NK-92 treated with Interleukin-12 subunit alpha and Interleukin-12 subunit beta, amount 100 ng/mL, for 24 hours (cell line): ENCODE measurements around the gene SAG.
"Not testable (repeated sequence)": the region's sequence is repeated elsewhere in the genome, so short reads cannot be mapped to it uniquely, and the experiment has no call there.

Source experiments
- DNase-seq: peaks from one replicate; lab custom pipeline; 2025; lab: John Stamatoyannopoulos, UW

SAG gene

DNA sequence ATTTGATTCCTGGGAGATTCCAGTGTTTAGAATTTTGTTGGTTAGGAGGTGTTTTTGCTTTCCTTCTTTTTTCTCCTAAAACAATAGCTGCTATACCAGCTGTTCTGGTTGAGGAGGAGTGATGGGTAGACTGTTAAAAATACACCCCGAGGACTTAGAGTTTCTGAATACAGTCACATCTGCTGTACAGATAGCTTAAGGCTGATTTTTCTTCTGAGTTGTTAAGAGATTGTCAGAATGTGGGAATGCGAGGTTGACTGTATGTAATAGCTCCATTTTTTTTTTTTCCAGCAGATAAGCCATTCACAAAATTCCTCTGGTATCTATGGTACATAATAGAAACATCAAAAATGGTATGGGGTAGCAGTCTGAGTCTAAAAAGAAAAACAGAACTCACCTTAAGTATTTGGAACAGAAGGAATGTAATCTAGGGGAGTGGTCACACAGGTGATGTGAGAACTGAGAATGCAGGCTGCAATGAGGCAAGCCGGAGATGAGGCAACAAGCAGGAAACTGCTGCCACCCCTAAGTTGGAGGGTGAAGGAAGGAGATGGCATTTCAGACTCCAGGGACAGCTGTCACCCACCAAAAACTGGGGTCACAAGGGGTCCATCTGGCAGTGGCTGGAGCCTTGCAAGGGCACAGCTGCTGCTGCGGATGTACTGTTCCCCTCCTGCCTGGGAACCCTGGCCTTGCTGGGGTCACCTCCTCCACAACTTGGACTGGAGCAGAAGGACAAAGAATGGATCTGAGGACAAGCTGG, 49.1 kb downstream of the SAG start:
- DNase-seq, result peak; percentile 21

DNA sequence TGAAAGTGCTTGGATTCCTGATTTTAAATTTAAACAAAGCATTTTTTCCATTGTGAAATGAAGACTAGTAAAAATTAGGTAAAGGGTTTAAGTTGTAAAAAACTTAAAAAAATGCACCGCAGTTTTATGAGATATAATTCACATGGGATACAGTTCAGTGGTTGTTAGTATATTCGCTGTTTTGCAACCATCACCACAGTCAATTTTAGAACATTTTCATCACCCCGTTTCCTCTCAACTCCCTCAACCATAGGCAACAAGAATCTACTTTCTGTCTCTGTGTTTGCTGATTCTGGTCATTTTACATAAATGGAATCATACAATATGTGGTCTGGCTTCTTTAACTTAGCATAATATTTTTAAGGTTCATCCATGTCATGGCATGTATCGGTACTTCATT, 50.7 kb downstream of the SAG start:
- no peak for DNase-seq

DNA sequence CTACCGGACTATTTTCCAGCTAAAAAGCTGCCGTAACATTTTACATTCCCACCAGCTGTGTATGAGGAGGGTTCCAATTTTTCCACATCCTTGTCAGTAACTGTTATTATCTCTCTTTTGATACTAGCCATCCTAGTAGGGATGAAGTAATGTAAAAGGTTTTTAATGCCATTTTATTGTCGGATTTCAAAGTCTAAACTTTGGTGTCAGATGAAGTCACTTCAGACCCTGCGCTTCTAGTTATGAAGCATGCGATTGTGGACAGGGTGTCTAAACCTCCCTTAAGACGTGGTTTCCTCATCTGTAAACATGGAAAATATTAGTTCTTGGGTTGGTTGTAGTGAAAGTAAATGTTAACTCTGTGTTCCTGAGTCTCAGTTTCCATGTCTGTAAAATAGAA, 51.3 kb downstream of the SAG start:
- DNase-seq, result no peak

DNA sequence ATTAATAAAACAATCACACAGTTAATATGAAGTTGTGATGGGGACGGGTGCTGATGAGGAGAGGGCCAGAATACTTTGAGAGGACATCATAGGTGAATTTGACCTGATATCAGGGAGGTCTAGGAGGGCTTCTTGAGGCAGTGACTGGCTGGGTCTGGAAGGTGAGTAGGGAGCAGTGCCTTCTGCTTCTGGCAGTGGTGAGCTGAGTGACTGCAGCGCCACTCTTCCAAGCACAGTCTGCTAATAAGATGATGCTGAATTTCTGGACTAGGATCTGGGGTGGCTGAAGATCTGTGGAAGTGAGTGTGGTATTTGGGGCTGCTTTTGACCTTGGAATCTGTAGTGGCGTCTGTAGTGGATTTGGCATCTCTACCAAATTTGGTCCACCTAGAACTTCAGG, 52.2 kb downstream of the SAG start:
- no peak for DNase-seq

DNA sequence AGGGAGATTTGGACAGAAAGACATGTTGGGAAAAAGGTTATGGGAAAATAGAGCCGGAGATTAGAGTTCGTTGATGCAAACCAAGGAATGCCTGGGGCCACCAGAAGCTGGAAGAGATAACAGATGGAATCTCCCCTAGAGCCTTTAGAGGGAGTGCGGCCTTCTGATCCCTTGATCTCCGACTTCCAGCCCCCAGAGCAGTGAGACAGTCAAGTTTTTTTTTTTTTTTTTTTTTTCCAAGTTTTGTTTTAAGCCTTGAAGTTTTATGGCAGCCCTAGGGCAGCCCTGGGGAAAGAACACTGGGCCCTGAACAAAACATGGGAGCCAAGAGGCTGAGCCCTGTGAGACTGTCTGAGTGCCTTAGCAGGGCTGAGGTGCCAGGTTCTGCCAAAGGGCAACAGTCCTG, 53.2 kb downstream of the SAG start:
- DNase-seq, result no peak

DNA sequence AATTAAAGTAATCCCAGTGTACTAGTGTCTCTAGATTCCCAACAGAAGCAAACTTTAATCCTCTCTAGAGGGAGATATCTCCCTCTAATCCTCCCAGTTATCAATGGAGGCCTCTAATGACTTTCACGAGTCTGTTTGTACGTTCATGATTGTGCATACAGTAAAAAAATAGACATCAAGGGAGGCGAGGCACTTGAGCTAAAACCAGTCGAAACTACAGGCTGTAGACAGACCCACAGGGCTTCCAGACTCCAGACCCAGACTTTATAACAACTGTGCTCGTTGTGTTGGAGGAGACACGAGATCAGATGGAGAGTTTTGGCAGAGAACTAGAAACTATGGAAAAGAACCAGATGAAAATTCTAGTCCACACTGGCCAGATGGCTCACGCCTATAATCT, 53.7 kb downstream of the SAG start:
- DNase-seq, result no peak

DNA sequence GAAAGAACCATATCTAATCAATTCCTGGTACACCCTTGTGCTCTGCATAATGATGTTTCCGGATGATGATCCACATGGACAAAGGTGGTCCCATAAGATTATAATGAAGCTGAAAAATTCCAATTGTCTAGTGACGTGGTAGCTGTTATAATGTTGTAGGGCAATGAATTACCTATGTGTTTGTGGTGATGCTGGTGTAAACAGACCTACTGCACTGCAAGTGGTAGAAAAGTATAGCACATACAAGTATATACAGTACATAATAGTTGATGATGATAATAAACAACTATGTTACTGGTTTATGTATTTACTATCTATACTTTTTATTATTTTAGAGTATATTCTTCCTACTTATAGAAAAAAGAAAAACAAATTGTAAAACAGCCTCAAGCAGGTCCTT, 55.1 kb downstream of the SAG start:
- no peak for DNase-seq

DNA sequence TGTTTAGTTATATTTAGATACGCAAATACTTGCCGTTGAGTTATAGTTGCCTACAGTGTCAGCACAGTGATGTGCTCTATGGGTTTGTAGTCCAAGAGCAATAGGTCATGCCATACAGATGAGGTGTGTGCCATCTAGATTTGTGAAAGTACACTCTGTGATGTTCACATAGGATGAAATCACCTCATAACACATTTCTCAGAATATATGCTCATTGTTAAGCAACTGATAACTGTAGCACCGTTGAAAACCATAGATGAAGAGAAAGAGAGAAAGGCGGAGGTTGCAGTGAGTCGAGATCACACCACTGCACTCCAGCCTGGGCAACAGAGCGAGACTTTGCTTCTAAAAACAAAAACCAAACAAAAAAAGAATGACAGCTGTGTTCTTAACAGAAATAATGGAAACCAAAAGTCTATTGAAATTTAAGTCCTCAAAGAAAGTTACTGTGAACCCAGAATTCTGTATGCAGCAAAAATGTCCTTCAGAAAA, 56.2 kb downstream of the SAG start:
- no peak for DNase-seq

DNA sequence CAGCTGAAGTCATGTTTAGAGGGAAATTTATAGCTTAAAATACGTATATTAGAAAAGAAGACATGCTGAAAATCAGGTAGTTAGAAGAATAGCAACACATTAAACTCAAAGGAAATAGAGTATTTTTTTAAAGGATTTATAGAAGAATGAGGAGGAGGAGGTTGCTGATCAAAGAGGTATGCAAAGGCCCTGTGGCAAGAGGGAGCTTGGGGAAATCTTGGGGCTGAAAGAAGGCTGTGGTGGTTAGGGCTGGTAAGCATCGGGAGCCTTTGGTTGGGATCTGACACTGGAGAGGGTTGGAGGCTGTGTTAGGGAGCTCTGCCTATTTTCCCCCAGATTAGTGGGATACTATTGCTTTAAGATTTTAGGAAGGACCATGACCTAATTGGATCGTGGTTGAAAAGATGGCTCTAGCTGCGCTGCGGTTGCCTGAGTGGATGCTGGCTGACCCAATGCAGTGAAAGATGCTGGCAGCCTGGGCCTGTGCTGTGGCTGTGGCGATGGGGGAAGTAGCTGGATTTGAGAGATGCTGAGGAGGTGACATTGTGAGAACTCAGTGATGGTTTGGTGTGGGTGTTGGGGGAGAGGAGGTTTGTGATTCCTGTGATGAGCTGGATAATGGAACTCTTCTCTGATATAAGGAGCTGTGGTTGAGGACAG, 58.4 kb downstream of the SAG start:
- DNase-seq, result no peak

DNA sequence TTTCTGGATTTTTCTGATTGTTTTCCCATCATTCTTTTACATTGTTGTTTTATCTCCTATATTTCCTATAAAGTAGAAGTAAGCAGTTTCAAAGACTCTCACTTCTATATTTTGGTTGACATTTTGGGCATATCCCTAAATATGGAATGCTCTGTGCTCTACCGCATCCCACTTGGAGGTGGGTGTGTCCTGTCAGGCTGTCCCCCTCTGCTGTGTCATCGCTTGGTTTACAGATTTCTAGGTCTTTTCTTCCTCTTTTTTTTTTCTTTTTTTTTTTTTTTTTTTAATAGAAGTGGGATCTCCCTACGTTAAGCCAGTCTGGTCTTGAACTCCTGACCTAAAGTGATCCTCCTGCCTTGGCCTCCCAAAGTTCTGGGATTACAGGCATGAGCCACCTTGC, 60.0 kb downstream of the SAG start:
- DNase-seq, result no peak

DNA sequence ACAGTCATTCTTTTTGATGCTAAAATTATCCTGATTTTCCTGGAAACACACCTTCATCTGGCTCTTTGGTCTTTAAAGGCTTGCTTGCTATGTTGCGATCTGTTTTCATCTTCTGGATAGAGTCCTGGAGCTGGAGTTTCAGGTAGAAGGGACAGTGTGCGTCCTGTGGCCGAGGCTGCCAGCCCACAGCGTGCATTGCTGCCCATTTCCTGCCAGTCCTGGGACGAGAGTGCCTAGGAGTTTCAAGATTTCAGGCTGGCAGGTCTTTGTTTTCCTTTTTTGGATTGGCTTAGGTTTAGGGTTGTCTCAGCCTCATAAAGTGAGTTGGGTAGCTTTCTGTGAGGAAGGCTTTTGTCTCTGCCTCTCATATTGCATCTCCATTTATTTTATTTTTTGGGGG, 61.1 kb downstream of the SAG start:
- DNase-seq, result no peak

DNA sequence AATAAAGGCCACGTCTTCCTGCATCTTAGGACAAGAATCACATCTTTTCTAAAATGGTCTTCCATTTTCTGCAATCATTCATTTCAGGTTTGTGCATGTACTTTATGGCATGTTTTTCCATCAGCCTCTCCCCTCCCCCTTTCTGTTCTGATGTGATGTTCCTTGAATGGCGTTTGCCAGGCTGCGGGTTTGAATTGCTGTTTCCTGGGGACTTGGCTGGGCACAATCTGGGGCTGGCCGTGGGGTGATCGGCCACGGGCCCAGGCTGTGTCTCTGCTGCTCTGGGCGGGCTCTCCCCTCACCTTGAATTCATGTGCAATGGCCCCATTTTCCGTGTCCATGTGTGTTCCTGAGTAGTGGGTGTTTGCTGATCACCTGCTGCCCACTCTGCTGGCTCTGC, 61.8 kb downstream of the SAG start:
- no peak for DNase-seq

DNA sequence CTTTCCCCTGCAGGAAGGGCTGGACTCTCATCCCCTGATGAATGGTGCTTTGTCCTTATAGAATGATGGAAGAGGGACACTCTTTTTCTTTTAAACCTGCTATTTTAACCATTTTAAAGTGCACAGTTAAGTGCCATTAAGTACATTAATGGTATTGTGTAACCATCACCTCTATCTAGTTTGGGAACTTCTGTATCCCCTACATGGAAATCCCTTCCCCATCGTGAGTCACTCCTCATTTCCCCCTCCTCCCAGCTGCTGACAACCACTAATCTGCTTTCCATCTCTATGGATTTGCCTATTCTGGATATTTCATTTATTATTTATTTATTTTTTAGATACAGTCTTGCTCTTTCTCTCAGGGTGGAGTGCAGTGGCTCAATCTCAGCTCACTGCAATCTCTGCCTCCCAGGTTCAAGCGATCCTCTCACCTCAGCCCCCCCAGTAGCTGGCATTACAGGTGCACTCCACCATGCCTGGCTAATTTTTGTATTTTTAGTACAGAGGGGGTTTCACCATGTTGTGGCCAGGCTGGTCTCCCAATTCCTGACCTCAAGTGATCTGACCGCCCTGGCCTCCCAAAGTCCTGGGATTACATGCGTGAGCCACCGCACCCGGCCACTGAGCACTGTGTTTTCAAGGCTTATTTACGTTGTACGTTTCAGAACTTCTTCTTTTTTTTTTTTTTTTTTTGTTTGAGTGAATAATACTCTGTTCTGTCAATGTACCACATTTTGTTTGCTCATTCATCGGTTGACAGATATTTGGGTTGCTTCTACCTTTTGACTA, 62.5 kb downstream of the SAG start:
- DNase-seq, result no peak

DNA sequence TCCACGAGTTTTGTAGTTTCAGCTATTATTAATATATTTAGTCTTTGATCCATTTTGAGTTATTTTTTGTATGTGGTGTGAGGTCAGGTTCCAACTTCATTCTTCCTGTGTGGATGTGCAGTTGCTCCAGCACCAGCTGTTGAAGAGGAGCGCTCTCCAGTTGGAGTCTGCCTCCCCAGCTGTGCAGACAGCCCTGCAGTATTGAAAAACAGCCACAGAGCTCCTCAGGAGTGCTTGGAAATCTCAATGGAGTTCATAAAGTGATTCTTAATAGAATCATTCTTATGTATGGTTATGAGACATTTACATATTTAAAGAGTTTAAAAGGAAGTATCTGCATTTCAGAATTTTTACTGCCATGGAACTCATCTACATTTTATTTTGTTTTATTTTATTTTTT, 64.0 kb downstream of the SAG start:
- DNase-seq, result no peak

DNA sequence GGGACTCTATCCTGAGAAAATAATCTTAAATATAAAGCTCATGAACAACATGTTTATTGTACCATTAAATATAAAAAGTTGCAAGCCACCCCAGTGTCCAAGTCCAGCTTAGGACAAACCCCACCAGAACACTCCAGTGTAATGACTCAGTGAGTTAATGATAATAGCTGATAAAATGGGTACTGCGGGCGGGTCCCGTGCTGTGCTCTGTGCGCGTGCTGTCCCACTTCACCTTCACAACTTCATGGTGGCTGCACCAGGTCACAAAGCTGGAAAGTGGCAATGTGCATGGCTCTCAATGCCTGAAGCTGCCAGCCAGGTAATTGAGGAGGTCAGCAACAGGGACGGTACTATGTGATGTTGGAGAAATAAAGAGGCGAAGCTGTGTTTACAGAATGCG, 65.2 kb downstream of the SAG start:
- no peak for DNase-seq

DNA sequence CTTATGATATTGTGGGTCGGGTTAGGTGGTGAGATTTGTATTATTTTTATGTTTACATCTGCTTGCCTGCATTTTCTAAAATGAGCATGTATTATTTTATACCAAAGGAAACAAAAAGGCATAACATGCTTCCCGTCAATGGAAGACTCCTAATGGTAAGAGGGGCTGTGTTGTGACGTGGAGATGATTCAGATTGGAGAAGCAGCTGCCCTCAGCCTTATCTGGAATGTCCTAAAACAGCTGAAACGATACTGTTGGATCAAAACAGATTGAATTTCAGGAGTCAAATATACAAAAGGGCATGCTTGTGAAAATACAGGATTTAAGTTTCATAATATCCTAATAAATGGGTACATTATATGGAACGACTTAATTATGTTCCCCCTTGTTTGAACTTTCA, 65.7 kb downstream of the SAG start:
- no peak for DNase-seq

DNA sequence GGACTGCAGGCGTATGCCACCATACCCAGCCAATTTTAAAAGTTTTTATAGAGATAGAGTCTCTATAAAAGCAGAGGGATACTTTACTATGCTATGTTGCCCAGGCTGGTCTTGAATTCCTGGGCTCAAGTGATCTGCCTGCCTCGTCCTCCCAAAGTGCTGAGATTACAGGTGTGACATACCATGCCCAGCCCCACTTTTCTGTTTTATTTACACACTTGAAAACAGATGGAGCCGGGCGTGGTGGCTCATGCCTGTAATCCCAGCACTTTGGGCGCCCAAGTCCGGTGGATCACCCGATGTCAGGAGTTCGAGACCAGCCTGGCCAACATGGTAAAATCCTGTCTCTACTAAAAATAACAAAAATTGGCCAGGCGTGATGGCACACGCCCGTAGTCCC, 67.2 kb downstream of the SAG start:
- DNase-seq, result not testable (repeated sequence)

DNA sequence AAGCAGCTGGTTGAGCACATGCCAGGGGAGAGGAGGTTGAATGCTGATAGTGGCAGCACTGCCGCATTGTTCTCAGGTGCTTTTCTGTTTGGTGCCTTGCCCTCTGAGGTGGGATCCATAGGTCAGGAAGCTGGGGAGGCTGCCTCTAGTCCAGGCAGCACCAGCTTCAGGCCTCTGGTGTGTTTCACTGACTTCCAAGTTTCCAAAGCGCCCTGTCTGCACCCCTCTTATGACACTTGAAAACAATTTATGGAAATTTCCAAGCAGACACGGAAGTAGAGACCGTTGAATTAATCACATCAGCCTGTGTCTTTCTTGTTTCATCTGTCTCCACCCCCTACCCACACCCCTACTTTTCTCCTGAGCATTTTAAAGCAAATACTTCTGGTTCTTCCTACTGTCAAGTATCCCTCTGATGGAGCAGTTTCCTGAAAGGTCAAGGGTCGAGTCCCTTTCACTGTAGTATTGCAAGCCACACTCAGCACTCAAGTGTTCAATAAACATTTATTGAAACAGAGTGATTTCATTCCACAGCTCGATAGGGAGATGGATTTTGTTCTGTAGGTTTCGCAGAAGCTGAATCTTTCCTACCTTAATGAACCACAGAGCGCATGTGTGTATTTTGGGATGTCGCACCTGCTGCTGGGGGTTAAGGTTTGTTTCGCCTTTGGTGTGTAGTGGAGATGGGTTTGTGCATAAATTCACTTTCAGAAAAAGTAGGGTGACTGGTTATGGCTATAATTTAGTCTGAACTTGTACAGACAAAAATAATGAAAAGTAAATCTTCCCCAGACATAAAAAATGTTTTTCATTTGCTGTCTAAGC, 68.1 kb downstream of the SAG start:
- no peak for DNase-seq

DNA sequence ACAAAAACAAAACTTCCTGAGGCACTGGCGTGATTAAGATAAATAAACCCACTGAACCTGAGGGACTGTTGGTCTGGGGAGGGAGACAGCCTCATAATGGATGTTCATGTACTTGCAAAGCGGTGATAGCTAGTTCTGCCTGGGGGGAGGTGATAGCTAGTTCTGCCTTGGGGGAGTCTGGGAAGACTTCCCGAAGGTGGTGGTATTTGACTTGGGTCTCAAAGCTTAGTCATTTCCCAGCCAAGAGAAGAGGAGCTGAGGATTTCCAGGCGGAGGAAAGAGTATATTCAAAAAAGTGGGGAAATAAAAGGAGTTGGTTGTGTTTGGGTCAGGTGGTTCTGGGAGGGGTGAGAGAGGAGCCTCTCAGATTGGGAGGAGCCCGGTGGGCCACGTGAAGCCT, 71.4 kb downstream of the SAG start:
- no peak for DNase-seq

DNA sequence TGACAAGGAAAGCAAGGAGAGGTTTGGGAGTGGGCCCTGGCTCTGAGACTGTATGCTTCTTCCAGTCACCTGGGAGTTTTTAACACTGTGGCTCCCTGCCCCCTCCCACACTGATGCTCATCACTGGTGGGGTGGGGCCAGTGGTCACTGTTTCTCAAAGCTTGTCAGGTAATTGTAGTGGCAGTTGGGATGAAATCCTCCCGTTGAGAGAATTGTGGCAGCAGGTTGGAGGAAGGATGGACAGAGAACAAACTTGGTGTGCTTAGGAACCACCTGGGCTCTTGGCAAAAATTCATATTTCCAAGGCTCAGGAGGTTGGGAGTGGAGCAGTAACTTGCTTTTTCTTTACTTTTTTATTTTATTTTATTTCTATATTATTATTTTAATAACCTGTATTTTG, 71.8 kb downstream of the SAG start:
- DNase-seq, result no peak

DNA sequence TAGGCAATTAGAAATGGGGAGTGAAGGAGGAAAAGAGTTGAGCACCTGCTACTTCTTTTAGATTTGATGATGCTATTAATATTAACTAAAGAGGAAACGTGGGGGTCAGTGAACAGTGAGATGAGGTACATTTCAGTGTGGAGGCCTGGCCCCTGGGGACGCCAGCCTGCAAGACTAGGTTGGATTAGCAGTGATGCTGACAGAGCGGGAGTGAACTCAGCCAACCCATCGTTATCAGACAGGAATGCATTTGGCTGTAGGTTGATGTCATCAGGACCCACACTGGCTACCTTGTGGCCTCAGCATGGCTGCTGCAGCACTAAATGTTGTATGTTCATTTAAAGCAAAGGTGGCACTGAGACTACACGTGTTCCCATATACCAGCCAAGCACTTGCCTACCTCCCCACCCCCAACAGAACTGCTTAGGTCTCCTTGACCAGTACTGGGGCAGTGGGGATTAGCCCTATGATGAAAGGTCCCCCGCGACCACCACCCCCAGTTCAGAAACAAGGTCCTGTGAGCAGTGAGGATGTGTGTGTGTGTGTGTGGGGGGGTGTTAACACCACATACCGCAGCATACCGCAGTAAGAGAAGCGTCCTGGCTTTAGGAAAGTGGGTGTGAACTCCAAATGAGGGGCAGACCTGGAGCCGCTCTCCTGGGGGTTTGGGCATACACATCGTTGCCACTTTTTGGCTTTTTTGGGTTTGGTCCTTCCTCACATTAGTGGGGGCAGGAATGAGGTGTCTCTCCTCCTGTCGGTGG, 72.7 kb downstream of the SAG start:
- DNase-seq, result no peak
